SHP77 (cell line): ENCODE measurements around the gene MARCO.
"Not testable (repeated sequence)": the region's sequence is repeated elsewhere in the genome, so short reads cannot be mapped to it uniquely, and the experiment has no call there.

Experiments used
- DNase-seq, 2 experiments: peaks; one replicate each; lab custom pipeline; 2025; lab: John Stamatoyannopoulos, UW

Gene MARCO

GRCh38 chr2:118974103-118974993, 32.4 kb downstream of the MARCO start:
- DNase-seq = no peak

- DNase-seq = no peak
These were observed 33.1 kb downstream of the MARCO start for GRCh38 chr2:118975133-118975532.

- no peak for DNase-seq
These were observed 36.1 kb downstream of the MARCO start for GRCh38 chr2:118978064-118978463.

DNA sequence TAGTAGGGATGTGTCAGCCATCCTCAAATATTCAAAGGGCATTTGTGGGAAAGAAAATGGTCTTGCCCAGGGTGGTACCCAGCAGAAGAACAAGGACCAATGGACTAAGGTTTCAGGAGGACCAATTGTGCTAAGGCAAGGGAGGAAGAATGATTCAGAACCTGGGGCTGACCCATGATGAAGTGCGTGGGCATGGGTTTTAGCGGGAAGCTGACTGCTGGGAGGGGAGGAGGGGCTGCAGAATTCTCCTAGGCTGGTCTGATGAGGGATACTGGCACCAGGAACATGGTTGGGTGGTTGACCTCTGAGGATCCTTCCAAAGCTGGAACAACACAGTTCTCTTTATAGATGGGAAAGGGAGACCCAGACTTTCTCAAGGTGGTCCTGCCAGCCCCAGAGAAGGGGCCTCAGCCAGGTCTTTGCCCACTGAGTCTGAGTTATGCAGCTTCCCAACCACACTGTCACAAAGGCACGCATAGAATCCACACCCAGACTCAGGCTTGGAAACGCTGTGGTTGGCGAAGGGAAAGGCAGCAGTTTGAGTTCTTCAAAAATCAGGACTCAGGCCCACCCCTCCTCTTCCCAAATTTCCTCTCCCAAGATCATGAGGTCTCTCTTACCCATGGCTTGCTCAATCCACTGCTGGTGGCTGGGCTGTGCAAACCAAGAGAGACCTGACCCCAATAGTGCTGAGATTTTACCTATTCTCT, 37.3 kb downstream of the MARCO start:
- DNase-seq = no peak

- no peak for DNase-seq
These were observed 38.0 kb downstream of the MARCO start for GRCh38 chr2:118980022-118980421.

- no peak for DNase-seq
These were observed 38.6 kb downstream of the MARCO start for GRCh38 chr2:118980573-118980972.

DNA sequence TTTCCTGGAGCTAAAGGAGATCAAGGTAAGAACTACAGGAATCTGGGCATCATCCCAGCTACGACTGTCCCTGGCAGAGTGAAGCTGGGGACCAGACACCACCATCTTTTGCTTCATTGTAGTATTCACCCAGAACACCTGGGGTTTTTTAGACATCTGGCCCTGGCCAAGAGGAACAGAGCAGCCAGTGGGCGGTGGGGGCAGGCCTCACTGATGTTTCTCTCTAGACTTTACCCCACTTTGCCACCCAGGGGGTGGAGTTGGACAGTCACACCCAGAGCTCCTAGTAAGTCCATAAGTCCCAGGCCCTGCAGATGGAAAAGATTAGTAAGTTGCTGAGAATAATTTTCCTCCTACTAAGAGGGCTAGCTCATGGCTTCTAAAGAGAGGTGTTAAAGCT, 39.6 kb downstream of the MARCO start:
- DNase-seq = no peak

- no peak for DNase-seq
These were observed 40.0 kb downstream of the MARCO start for GRCh38 chr2:118982039-118982438.

DNA sequence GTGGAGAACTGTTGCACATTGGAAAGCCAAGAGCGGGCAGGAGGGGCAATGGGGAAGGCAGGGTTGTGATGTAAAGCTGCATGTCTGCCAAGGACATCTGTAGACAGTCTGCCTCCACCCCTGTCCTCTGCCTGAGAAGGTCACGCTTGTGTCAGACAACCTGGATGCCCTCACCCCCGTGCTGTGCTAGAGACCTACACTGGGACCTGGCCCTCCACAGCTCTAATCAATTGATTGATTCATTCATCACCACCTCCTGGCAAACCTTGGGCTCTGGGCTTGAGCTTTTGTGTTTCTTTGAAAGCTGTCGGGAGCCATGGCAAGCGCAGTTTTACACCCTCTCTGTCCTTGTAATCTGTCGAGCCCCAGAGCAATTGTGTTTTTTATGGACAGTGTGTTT, 41.1 kb downstream of the MARCO start:
- DNase-seq = no peak

- no peak for DNase-seq
These were observed 41.9 kb downstream of the MARCO start for GRCh38 chr2:118983915-118984314.

- no peak for DNase-seq
These were observed 44.7 kb downstream of the MARCO start for GRCh38 chr2:118986738-118987137.

DNA sequence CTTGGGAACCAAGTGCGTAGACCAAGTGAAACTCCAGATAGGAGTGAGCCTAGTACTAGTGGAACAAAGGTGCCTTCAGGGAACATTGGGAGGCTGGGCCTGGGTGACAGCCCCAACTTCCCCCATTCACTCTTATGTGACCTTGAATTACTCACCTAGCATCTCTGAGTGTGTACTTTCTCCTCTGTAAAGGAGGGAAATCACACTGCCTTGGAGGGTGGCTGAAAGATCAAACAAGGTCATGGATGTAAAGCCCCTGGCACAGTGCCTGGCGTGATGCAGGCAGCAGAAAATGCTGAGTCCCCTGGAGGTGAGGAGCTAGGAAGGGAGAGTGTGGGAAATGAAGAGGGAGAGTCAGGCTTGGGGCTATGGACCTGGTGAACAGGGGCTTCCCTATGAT, 45.9 kb downstream of the MARCO start:
- no peak for DNase-seq

DNA sequence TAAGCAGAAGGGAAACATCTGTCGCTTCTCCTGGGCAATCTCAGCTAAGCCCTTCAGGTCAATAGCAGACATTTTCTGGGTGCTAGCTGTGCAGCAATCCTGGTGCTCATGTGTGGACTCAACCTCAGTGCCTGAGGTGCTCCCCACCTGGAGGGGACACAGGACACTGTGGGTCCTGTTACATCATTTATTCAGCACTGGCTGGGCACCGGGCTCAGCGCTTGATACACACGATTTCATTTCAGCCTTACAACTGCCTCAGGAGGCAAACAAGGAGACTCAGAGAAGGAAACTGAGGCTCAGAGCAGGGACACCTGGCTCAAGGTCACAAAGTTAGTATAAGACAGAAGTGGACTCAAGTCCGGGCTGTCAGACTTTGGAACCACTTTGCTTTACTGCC, 46.7 kb downstream of the MARCO start:
- no peak for DNase-seq

DNA sequence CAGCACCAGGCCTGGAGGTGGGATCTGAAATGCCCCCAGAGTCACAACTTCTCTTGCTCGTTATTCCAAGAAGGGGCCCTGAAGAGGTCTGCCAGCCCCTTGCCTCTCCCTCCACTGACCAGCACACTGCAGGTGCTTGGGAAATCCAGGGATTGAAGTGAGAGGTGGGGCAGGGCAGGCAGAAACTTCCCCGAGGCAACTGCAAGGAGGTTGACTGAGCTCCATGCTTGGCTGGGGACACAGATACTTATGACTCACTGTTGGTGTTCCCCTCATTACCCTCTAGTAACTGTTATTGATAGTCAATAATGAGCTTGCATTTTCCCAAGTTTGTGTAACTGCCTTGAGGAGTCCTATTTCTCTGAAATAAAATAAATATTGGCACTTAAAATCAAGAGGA, 47.5 kb downstream of the MARCO start:
- no peak for DNase-seq

DNA sequence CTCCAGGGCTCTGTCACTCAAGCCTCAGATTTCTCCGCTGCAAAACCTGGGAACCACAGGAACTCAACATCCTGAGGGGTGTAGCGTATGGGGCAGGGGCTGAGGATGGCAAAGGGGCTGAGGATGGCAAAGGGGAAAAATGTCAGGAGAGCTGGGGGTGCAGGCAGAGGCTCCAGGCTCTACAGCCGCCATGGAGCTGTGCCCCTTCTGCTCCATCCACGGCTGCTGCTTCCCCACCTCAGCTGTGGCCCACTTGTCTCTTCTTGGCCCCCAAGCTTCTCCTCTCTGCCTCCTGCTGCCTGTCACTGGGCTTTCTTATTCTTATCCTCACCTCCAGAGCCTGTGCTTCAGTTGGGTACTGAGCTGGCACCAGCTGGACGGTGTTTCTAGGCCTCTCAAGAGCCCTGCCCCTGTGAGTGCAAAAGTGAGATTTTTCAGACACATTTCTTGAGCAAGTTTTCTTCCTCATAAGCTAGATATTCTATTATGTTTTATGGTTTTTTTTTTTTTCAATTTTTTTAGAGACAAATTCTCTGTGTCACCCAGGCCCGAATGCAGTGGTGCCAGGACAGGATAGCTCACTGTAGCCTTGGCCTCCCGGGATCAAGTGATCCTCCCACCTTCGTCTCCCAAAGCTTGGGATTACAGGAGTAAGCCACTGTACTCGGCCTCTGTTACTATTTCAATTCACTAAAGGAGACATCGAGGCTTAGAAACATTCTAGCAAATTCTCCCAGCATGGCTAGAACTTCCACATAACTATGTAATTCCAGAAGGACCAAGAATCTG, 49.0 kb downstream of the MARCO start:
- no peak for DNase-seq

DNA sequence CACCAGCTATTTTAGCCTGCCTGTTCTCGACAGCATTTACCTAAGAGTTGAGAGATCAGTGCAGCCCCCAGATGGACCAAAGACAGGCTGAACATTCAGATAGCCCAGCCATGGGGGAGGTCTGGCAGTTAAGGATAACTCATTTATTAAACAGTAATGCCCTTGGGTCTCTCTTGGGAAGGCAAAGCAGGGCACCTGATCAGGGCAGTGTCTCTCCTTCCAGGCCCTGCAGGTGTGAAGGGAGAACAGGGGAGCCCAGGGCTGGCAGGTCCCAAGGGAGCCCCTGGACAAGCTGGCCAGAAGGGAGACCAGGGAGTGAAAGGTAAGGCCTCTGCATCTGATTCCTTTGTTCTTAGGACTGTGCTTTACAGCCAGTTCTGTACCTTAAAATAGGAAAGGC, 49.6 kb downstream of the MARCO start:
- DNase-seq = no peak

GRCh38 chr2:118992740-118993391, 50.9 kb downstream of the MARCO start:
- DNase-seq = no peak

DNA sequence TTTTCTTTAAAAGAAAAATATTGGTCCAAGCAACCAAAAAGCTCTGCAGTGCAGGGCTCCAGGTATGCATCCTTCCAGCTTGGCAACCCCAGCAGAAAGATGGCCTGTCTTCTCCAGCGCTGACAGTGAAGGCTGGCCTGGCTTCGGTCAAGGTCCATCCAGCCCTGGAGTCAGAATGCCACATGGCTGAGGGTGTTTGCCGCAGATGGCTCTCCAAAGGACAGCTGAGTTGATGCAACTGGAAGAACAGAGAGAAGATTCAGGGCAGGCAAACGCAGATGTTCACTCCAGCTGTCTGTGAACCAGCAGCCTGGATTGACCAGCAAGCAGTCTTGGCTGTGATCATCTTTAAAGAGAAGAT, 51.4 kb downstream of the MARCO start:
- no peak for DNase-seq

DNA sequence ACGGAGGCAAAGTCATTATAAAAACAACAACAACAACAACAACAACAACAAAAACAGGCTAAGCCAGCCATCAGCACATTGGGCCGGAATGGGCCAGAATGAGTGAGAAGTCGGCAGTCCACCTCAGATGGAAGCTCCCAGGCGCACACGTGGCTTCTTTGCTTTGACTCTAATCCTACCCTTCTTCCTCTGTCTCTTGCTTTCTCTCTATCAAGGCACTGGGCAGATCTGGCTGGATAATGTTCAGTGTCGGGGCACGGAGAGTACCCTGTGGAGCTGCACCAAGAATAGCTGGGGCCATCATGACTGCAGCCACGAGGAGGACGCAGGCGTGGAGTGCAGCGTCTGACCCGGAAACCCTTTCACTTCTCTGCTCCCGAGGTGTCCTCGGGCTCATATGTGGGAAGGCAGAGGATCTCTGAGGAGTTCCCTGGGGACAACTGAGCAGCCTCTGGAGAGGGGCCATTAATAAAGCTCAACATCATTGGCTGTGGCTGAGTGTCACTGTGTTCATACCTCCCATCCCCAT, 52.2 kb downstream of the MARCO start:
- DNase-seq = no peak

GRCh38 chr2:118994778-118995177, 52.8 kb downstream of the MARCO start:
- DNase-seq = no peak

DNA sequence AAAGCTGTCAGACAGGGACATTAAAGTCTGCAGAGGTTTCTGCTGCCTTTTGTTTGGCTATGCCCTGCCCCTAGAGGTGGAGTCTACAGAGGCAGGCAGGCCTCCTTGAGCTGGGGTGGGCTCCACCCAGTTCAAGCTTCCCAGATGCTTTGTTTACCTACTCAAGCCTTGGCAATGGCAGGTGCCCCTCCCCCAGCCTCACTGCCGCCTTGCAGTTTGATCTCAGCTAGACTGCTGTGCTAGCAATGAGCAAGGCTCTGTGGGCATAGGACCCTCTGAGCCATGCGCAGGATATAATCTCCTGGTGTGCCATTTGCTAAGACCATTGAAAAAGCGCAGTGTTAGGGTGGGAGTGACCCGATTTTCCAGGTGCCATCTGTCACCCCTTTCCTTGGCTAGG, 61.9 kb downstream of the MARCO start:
- not testable (repeated sequence) for DNase-seq

DNA sequence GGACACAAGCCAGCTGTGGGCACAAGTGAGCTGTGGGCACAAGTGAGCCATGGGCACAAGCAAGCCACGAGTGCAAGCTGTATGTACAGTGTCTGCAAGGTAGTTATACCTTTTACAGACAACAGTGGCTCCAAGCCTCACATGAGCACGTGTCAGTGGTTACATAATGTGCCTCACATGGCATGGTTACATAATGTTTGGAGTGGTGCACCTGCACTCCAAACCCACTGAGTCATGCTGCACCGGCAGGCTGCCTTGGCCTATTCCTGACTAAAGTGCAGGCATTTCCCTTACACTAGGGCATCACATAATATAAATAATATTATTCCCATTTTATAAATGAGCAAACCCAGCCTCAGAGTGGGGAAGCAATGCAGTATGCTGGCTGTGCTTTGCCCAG, 62.6 kb downstream of the MARCO start:
- DNase-seq = no peak
